RWPE1 (cell line): ENCODE results near the gene SH3PXD2A.

Source experiments
- CTCF ChIA-PET: fragments of 350-600 bp; sonication (Branson Sonifier 250); formaldehyde crosslinking; extraction: SDS; loops from one replicate; lab custom pipeline; 2021; lab: Yijun Ruan, JAX
- POLR2A ChIA-PET: fragments of 400-600 bp; formaldehyde crosslinking; extraction: SDS; loops from one replicate; lab custom pipeline; 2020; ENCODE audit warnings: antibody characterized with exemption; ENCODE audit not compliant: low non-redundant PET; lab: Yijun Ruan, JAX
- DNase-seq: peaks from one replicate; pipeline ENCODE4 v3.0.0; 2012; ENCODE audit warnings: low spot score
- H3K27ac ChIP-seq: fragments of 450-650 bp; 2 replicates; pipeline ENCODE4 v1.5.1; 2017
- TF ChIP-seq, protein P1 (sequence below): fragments of 450-650 bp; conservative IDR thresholded peaks from 2 replicates; pipeline ENCODE4 v1.5.1; 2017; ENCODE audit warnings: low read depth, mild to moderate bottlenecking

SH3PXD2A gene

DNA sequence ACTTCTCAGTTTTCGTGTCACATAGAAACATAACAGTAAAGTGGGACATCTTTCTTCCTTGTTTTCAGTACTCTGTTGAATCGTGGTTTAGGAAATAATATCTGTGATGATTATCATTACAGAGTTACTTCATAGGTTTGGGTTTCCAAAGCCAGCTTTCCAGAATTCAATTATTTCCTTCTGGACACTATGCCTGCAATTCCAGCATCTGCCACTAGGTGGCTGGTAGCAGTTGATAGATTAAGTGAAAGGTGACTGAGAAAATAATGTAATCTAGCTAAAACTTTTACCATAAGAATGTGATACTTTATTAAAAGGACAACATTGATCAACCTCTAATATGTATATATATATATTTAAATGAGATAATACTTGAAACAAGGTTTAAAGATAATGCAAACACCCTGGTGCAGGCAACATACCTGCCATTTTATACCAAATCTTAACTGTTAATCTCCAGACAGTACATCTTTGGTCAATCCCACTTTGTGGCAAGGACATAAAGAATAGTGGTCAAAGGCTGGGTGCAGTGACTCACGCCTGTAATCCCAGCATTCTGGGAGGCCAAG lies 102.6 kb downstream of the SH3PXD2A start:
- CTCF ChIA-PET, result interaction anchor here (0.6 to 2.6 kb wide), 4 partner anchors 13 to 258 kb away, joined by 5 to 17 read pairs (median 10); no protein-coding TSS in a partner anchor
- POLR2A ChIA-PET, result no interaction called here
- TF ChIP-seq, protein P1, sequence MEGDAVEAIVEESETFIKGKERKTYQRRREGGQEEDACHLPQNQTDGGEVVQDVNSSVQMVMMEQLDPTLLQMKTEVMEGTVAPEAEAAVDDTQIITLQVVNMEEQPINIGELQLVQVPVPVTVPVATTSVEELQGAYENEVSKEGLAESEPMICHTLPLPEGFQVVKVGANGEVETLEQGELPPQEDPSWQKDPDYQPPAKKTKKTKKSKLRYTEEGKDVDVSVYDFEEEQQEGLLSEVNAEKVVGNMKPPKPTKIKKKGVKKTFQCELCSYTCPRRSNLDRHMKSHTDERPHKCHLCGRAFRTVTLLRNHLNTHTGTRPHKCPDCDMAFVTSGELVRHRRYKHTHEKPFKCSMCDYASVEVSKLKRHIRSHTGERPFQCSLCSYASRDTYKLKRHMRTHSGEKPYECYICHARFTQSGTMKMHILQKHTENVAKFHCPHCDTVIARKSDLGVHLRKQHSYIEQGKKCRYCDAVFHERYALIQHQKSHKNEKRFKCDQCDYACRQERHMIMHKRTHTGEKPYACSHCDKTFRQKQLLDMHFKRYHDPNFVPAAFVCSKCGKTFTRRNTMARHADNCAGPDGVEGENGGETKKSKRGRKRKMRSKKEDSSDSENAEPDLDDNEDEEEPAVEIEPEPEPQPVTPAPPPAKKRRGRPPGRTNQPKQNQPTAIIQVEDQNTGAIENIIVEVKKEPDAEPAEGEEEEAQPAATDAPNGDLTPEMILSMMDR, result peak; percentile 69
- no peak for DNase-seq
- no peak overlapping the region for H3K27ac ChIP-seq

DNA sequence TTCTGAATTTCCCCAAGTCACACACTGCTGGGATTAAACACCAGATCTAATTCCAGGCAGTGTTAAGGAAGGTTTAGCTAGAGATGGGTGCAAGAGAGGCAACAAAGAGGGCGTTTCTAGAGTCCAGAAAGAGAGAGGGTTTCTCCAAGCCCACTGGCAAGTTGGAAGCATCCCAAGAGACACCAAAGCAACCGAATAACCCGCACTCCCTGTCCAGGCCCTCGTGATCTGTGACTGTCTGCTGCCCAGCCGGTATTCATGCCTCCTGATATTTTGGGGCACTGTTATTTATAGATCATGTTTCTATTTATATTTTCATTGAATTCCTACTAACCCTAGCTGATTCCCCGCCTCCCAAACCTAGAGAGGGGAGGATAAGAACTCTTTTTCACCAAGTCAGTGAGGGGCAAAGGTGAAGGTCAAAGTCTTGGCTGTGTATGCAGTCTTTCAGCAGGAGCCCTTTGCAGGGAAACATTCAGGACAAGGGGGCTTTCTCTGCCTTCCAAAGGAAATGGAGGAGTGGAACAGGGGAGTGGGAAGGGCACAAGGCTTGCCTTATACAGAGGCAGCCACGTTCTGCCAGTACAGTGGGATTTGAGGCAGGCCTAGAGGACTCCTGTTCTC lies 103.6 kb downstream of the SH3PXD2A start:
- ChIA-PET POLR2A (no interaction called here), CTCF (interaction anchor here (0.6 to 2.6 kb wide), 3 partner anchors 14 to 39 kb away, joined by 3 to 17 read pairs (median 14); no protein-coding TSS in a partner anchor)
- TF ChIP-seq, protein P1, result no peak
- DNase-seq, result no peak
- H3K27ac ChIP-seq, result peak overlapping the region; percentile 27; the same call in 1 of the 2 replicates

DNA sequence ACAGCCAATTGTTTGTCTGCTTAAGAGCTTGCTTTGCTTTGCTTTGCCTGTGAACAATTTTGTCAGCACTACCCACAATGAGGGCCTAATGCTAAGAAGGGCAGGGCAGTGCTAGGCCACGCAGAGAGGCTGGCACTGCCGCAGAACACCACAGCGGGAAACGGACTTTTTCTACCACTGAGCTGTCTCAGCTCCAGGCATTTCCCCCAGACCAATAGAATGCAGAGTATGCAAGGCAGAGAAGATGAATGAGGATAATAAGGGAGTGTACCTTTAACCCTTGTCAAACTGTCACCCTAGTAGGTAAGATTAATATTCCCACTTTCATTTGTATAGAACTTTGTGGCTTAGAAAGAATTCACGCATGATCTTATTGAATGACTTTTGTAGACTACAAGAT lies 104.5 kb downstream of the SH3PXD2A start:
- TF ChIP-seq, protein P1, result no peak
- ChIA-PET CTCF (interaction anchor here (0.5 kb wide), 1 partner anchor 104 kb away, joined by 3 read pairs; the partner anchor contains the start of gene SH3PXD2A), POLR2A (no interaction called here)
- DNase-seq, result no peak
- peak overlapping the region; percentile 89 for H3K27ac ChIP-seq

DNA sequence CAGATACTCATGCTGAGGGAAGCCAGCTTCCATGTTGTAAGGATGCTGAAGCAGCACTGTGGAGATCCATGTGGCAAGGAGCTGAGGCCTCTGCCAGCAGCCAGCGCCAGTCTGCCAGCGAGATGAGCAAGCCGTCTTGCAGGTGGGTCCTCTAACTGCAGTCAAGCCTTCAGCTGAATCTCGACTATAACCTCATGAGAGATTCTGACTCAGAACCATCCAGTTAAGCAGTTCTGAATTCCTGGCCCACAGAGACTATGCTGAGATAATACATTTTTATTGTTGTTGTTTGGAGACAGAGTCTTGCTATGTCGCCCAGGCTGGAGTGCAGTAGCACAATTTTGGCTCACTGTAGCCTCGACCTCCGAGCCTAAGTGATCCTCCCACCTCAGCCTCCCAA lies 105.6 kb downstream of the SH3PXD2A start:
- ChIA-PET CTCF (interaction anchor here (1.2 kb wide), 1 partner anchor 120 kb away, joined by 3 read pairs; no protein-coding TSS in a partner anchor), POLR2A (no interaction called here)
- H3K27ac ChIP-seq, result peak overlapping the region; percentile 89
- TF ChIP-seq, protein P1, result no peak
- no peak for DNase-seq

DNA sequence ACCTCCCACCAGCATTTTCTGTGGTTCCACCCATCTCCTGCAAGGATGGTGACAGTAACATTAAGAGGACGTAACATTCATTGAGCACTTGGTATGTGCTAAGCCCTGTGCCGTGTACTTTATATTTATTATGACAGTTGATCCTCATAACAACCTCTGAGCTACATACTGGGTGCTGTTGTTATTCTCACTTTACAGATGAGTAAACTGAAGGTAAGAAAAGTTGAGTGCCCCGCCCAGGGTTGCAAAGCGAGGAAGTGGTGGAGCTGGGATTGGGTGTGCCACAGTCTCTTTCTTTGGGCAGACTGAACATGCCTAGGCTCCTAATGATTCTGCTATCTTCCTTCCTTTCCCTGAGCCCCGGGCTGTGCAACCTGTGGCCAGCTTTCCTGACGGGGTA lies 107.4 kb downstream of the SH3PXD2A start:
- POLR2A ChIA-PET, result no interaction called here
- DNase-seq, result no peak
- CTCF ChIA-PET, result interaction anchor here (1.3 to 2.1 kb wide), 2 partner anchors 10 to 33 kb away, joined by 3 to 7 read pairs; no protein-coding TSS in a partner anchor
- TF ChIP-seq, protein P1, result no peak
- peak overlapping the region; percentile 89 for H3K27ac ChIP-seq

DNA sequence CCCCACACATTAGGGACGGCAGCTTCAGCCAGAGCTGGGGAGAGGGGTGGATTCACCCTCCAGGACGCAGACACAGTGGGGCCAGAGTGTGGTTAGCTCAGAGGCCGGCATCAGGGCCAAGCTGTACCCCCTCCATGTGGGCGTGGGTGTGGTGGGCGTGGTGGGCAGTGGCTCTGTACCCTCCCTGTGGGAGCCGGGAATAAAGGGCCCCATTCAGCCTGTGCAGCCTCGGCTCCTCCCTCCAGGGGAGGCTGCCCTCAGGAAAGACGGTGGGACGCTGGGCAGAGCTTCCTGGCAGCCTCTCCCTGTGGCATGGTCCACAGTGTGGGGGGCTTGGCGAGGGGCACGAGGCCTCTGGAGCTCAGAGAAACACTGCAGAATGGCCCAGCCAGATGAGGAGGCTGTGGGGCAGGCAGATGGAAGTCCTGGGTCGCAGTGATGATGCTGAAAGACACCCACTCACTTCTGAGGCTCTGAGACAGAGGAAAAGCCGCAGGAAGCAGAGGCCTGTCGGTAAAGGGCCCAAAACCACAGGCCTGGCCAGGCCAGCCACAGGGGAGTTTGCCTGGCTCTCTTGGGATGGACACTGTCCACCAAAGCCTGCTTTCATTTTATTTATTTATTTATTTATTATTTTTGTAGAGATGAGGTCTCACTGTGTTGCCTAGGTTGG lies 108.0 kb downstream of the SH3PXD2A start:
- CTCF ChIA-PET, result interaction anchor here (0.7 to 2.1 kb wide), 2 partner anchors 11 to 38 kb away, joined by 3 to 7 read pairs; no protein-coding TSS in a partner anchor
- POLR2A ChIA-PET, result interaction anchor here (0.7 to 1.0 kb wide), 2 partner anchors 33 to 123 kb away, joined by 3 read pairs; no protein-coding TSS in a partner anchor

More for the DNA sequence above, 108.0 kb downstream of the SH3PXD2A start:
- peak overlapping the region; percentile 89 for H3K27ac ChIP-seq
- no peak for DNase-seq
- TF ChIP-seq, protein P1, result no peak
